Epithelial cell of esophagus (primary cell): ENCODE measurements around the gene VWC2.

Experiments used
- DNase-seq: peaks from one replicate; pipeline ENCODE4 v3.0.0; 2010; ENCODE audit warnings: low read depth
- H3K4me3 ChIP-seq: 2 replicates; pipeline ENCODE4 v1.5.1; 2011; ENCODE audit warnings: mild to moderate bottlenecking, low read length, control low read depth
- CTCF ChIP-seq: IDR thresholded peaks from 2 replicates; pipeline ENCODE4 v1.5.1; 2011; ENCODE audit warnings: low read depth, mild to moderate bottlenecking, low read length, control low read depth, inconsistent platforms; ENCODE audit not compliant: insufficient read depth; ENCODE audit errors: missing control alignments

VWC2 gene

GRCh38 chr7:49883933-49884332 lies 110.5 kb downstream of the VWC2 start:
- H3K4me3 ChIP-seq: no peak overlapping the region
- no peak for DNase-seq
- no peak for TF ChIP-seq CTCF

GRCh38 chr7:49885593-49886285 lies 112.3 kb downstream of the VWC2 start:
- DNase-seq: no peak
- no peak overlapping the region for H3K4me3 ChIP-seq
- no peak for TF ChIP-seq CTCF

GRCh38 chr7:49892481-49892880 lies 119.0 kb downstream of the VWC2 start:
- DNase-seq: no peak
- TF ChIP-seq CTCF: no peak
- H3K4me3 ChIP-seq: no peak overlapping the region

GRCh38 chr7:49893131-49893530 lies 119.7 kb downstream of the VWC2 start:
- no peak for TF ChIP-seq CTCF
- no peak overlapping the region for H3K4me3 ChIP-seq
- DNase-seq: no peak

- TF ChIP-seq CTCF: no peak
- H3K4me3 ChIP-seq: no peak overlapping the region
- no peak for DNase-seq
These were observed 121.1 kb downstream of the VWC2 start for GRCh38 chr7:49894543-49894942.

GRCh38 chr7:49911909-49912308 lies 138.5 kb downstream of the VWC2 start:
- H3K4me3 ChIP-seq: no peak overlapping the region
- DNase-seq: no peak
- no peak for TF ChIP-seq CTCF

- DNase-seq: no peak
- no peak for TF ChIP-seq CTCF
- no peak overlapping the region for H3K4me3 ChIP-seq
These were observed 153.3 kb downstream of the VWC2 start for GRCh38 chr7:49926720-49927119.
